HCT116 (cell line): Measurements from ENCODE around the gene CXCR4. TPM values are rescaled to one million over a fixed set of nuclear protein-coding genes. Genes with fewer than 3 reads are reported as not detected.

Source experiments
- ATAC-seq: fragments of 200-7000 bp; cut with Tn5 transposase; 2 replicates; pipeline ENCODE4 v1.9.1; 2020; ENCODE audit warnings: mild to moderate bottlenecking, moderate library complexity
- BruUV-seq: library from RNA; stranded (reverse); fragments of 400-500 nt; replicated peaks from 2 replicates; lab custom pipeline; 2021; lab: Mats Ljungman, UMichigan
- CTCF ChIA-PET: fragments of 300-600 bp; sonication (Branson Sonifier 250); formaldehyde crosslinking; loops from one replicate; lab custom pipeline; 2021; ENCODE audit warnings: antibody characterized with exemption; lab: Charles Lee
- POLR2A ChIA-PET: fragments of 300-600, 350-600 bp; sonication (Branson Sonifier 250); formaldehyde crosslinking; loops from one replicate; lab custom pipeline; 2021; ENCODE audit warnings: antibody characterized with exemption; lab: Charles Lee
- RAD21 ChIA-PET, 2 experiments: fragments of 300-600 bp; sonication (Branson Sonifier 250); formaldehyde crosslinking; loops; one replicate each; lab custom pipeline; 2023; ENCODE audit warnings: low total read pairs in 2 of 2; ENCODE audit not compliant: uncharacterized antibody in 2 of 2, unreplicated experiment in 2 of 2, low non-redundant PET in 1 of 2; lab: Charles Lee
- DNase-seq: peaks from one replicate; pipeline ENCODE4 v3.0.0-alpha.2; 2010; ENCODE audit warnings: low read depth, low spot score
- H2AFZ ChIP-seq: fragments of 200-600 bp; shearing (Covaris generic), sonication (generic); 2 replicates; pipeline ENCODE4 v1.6.1; 2017; ENCODE audit warnings: low read depth, mixed run types, mixed read lengths, antibody characterized with exemption, low read length; ENCODE audit not compliant: poor library complexity, severe bottlenecking
- H3K27ac ChIP-seq: 2 replicates; pipeline ENCODE4 v1.5.1; 2012; ENCODE audit warnings: low read depth, low read length
- H3K27me3 ChIP-seq: fragments of 200-600 bp; sonication (generic); 2 replicates; pipeline ENCODE4 v1.6.1; 2016; ENCODE audit warnings: mixed run types, low read length, mixed read lengths; ENCODE audit not compliant: insufficient read depth
- H3K36me3 ChIP-seq, 2 experiments: fragments of 200-500 bp in 1 of 2; fragments of 200-600 bp in 1 of 2; sonication (Bioruptor generic) in 1 of 2; sonication (generic) in 1 of 2; 2 replicates each; pipeline versions ENCODE4 v1.5.1 to v1.6.1; 2014 to 2016; ENCODE audit warnings: low read length in 2 of 2, inconsistent platforms in 1 of 2, mixed read lengths in 1 of 2, mixed run types in 1 of 2; ENCODE audit not compliant: insufficient read depth in 2 of 2, control insufficient read depth in 1 of 2
- H3K4me1 ChIP-seq, 2 experiments: fragments of 200-600 bp in 1 of 2; sonication (generic) in 1 of 2; 2 replicates each; pipeline versions ENCODE4 v1.5.1 to v1.6.1; 2012 to 2017; ENCODE audit warnings: low read length in 2 of 2, inconsistent platforms in 1 of 2, mild to moderate bottlenecking in 1 of 2, mixed read lengths in 1 of 2, mixed run types in 1 of 2, moderate library complexity in 1 of 2; ENCODE audit not compliant: insufficient read depth in 2 of 2, control insufficient read depth in 1 of 2
- H3K4me2 ChIP-seq: fragments of 200-600 bp; sonication (generic); 2 replicates; pipeline ENCODE4 v1.6.1; 2017; ENCODE audit warnings: mixed run types, low read length, mixed read lengths
- H3K4me3 ChIP-seq, 2 experiments: fragments of 200-600 bp in 1 of 2; sonication (generic) in 1 of 2; replicated peaks in 1 of 2; 2 replicates each; pipeline ENCODE4 v1.5.1; 2011 to 2016; ENCODE audit warnings: low read length in 2 of 2, control low read depth in 1 of 2, low read depth in 1 of 2, mild to moderate bottlenecking in 1 of 2, mixed read lengths in 1 of 2, mixed run types in 1 of 2
- H3K79me2 ChIP-seq: fragments of 200-600 bp; sonication (generic); 2 replicates; pipeline ENCODE4 v1.6.1; 2017; ENCODE audit warnings: mild to moderate bottlenecking, mixed run types, low read length, moderate library complexity, mixed read lengths; ENCODE audit not compliant: insufficient read depth
- H3K9ac ChIP-seq: fragments of 200-600 bp; sonication (generic); 2 replicates; pipeline ENCODE4 v1.6.1; 2016; ENCODE audit warnings: low read length, mixed read lengths
- H3K9me2 ChIP-seq: fragments of 200-600 bp; sonication (generic), shearing (Covaris generic); 2 replicates; pipeline ENCODE4 v1.6.1; 2017; ENCODE audit warnings: mixed run types, mild to moderate bottlenecking, moderate library complexity; ENCODE audit not compliant: insufficient read depth
- H3K9me3 ChIP-seq, 2 experiments: fragments of 200-500 bp in 1 of 2; fragments of 200-600 bp in 1 of 2; sonication (Bioruptor generic) in 1 of 2; sonication (generic) in 1 of 2; 2 replicates each; pipeline ENCODE4 v1.6.1; 2014 to 2017; ENCODE audit warnings: low read length in 2 of 2, mixed read lengths in 2 of 2, inconsistent platforms in 1 of 2, low read depth in 1 of 2, mild to moderate bottlenecking in 1 of 2, mixed run types in 1 of 2, moderate library complexity in 1 of 2; ENCODE audit not compliant: control insufficient read depth in 1 of 2, insufficient read depth in 1 of 2
- H4K20me1 ChIP-seq: fragments of 200-600 bp; sonication (generic), shearing (Covaris generic); 2 replicates; pipeline ENCODE4 v1.6.1; 2017; ENCODE audit warnings: mixed run types, mild to moderate bottlenecking, moderate library complexity; ENCODE audit not compliant: insufficient read depth
- EGR1 ChIP-seq: IDR thresholded peaks from 2 replicates; pipeline ENCODE4 v1.6.1; 2012; ENCODE audit warnings: low read depth
- EZH2phosphoT487 ChIP-seq: fragments of 200-600 bp; IDR thresholded peaks from 2 replicates; pipeline ENCODE4 v1.6.1; 2018; ENCODE audit warnings: antibody characterized with exemption, borderline replicate concordance
- POLR2A ChIP-seq: IDR thresholded peaks from 2 replicates; pipeline ENCODE4 v1.7.0; 2011; ENCODE audit warnings: borderline replicate concordance; ENCODE audit not compliant: insufficient read depth, insufficient read length; ENCODE audit errors: extremely low read depth
- TCF7L2 ChIP-seq: IDR thresholded peaks from 2 replicates; pipeline ENCODE4 v1.7.0; 2011; ENCODE audit warnings: borderline replicate concordance, inconsistent platforms; ENCODE audit not compliant: insufficient read depth, insufficient read length; ENCODE audit errors: extremely low read depth
- ZBTB33 ChIP-seq: IDR thresholded peaks from 2 replicates; pipeline ENCODE4 v1.6.1; 2011; ENCODE audit warnings: mild to moderate bottlenecking, low read length, moderate library complexity; ENCODE audit not compliant: insufficient replicate concordance; ENCODE audit errors: extremely low read depth
- ZNF274 ChIP-seq: fragments of 200-500 bp; sonication (Bioruptor generic); IDR thresholded peaks from 2 replicates; pipeline ENCODE4 v1.6.1; 2014; ENCODE audit warnings: mild to moderate bottlenecking, low read depth, low read length, inconsistent platforms
- intact Hi-C: fragments of 100-400 bp; cut with micrococcal nuclease; formaldehyde crosslinking; loops from 2 replicates; pipeline ENCODE4 v1.10.0; 2022
- total RNA-seq: library from RNA; stranded (reverse); gene quantifications from one replicate; pipeline ENCODE4 v1.2.1, GENCODE V29; 2021; ENCODE audit not compliant: unreplicated experiment

CXCR4 gene
- total RNA-seq, 1 experiment from 2014 or later, result 1.3 TPM

- intact Hi-C loops, result loop anchor here (10.0 kb wide), 1 partner anchor 203 kb away; no protein-coding TSS in a partner anchor
- Histone ChIP-seq H3K9ac (no peak overlapping the region), H3K79me2 (no peaks in the 10 kb centered on the region), H4K20me1 (no peaks in the 10 kb centered on the region), H3K36me3 (no peaks in the 10 kb centered on the region), H3K4me1 (peaks cover 11 to 28% of the 10 kb centered on the region in 2 experiments; a peak in 3 of 4 replicates), H3K27ac (no peak overlapping the region), H3K9me3 (no peaks in the 10 kb centered on the region), H3K4me3 (peak overlapping the region; percentile 44 to 59), H2AFZ (peak overlapping the region; percentile 64), H3K27me3 (peaks cover 66% of the 10 kb centered on the region), H3K4me2 (peak overlapping the region; percentile 90), H3K9me2 (no peaks in the 10 kb centered on the region)
- ATAC-seq (peak; percentile 52), DNase-seq (no peak)
- RAD21 ChIA-PET, result no interaction called here
- CTCF ChIA-PET, result no interaction called here
- no peak for TF ChIP-seq ZNF274
- POLR2A ChIA-PET, result interaction anchor here (1.0 kb wide), 1 partner anchor 10 kb away, joined by 3 read pairs; no protein-coding TSS in a partner anchor
- BruUV-seq, result no TSS peak
Measured at GRCh38 chr2:136117391-136117841, 533 bp downstream of the CXCR4 start.

- BruUV-seq, result no TSS peak
- POLR2A ChIA-PET, result interaction anchor here (1.0 kb wide), 1 partner anchor 9 kb away, joined by 3 read pairs; no protein-coding TSS in a partner anchor
- intact Hi-C loops, result loop anchor here (10.0 kb wide), 1 partner anchor 202 kb away; no protein-coding TSS in a partner anchor
- Histone ChIP-seq H3K9me2 (no peaks in the 10 kb centered on the region), H2AFZ (peak overlapping the region; percentile 64), H3K9ac (no peak overlapping the region), H3K27ac (no peak overlapping the region; the same call in 1 of the 2 replicates), H3K4me1 (peaks cover 11 to 28% of the 10 kb centered on the region in 2 experiments; a peak in 3 of 4 replicates)
- peak; percentile 63 for ATAC-seq
- TF ChIP-seq ZBTB33, result no peak
- TF ChIP-seq EGR1, result peak; percentile 43
- no peak for TF ChIP-seq POLR2A
- peak; percentile 24 for TF ChIP-seq TCF7L2
- TF ChIP-seq EZH2phosphoT487, result 0 out of 2 replicates have a peak, but pooled peaks have one; percentile 0
- TF ChIP-seq, all 23 proteins: peak for 3
- RAD21 ChIA-PET, result no interaction called here
- no peak for DNase-seq
- H3K27me3 ChIP-seq, result peaks cover 66% of the 10 kb centered on the region
- peak overlapping the region; percentile 44 to 59 for H3K4me3 ChIP-seq
- H3K79me2 ChIP-seq, result no peaks in the 10 kb centered on the region
- H3K9me3 ChIP-seq, result no peaks in the 10 kb centered on the region
- H3K36me3 ChIP-seq, result no peaks in the 10 kb centered on the region
- H4K20me1 ChIP-seq, result no peaks in the 10 kb centered on the region
- peak overlapping the region; percentile 90 for H3K4me2 ChIP-seq
- CTCF ChIA-PET, result no interaction called here
Measured at GRCh38 chr2:136116813-136117390, 1.0 kb downstream of the CXCR4 start.
